LNCAP (cell line): ENCODE measurements around the gene EFHB.

Experiments
- CTCF ChIP-seq: fragments of 450-650 bp; IDR thresholded peaks from 2 replicates; pipeline ENCODE4 v1.5.1; 2017; ENCODE audit warnings: mild to moderate bottlenecking

Gene EFHB

DNA sequence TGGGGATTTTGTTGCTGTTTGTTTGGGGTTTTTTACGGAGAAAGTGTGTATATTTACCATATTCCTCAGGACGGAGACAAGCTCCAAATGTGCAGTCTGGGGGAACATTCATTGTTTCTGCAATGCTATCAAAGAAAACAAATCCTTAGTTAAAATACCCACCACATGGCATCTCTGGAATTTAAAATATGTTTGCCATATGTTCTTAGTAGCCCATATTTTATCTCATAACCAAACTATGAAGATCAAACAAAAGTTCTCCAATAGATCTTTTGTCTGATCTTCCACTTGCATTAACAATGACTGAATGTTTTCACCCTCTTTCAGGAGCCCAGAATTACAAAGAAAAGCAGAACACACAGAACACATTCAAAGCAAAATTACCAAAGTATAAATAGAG, 35.3 kb downstream of the EFHB start:
- TF ChIP-seq CTCF: no peak

- no peak for TF ChIP-seq CTCF
Observed at GRCh38 chr3:19891740-19892139, 42.3 kb downstream of the EFHB start.

DNA sequence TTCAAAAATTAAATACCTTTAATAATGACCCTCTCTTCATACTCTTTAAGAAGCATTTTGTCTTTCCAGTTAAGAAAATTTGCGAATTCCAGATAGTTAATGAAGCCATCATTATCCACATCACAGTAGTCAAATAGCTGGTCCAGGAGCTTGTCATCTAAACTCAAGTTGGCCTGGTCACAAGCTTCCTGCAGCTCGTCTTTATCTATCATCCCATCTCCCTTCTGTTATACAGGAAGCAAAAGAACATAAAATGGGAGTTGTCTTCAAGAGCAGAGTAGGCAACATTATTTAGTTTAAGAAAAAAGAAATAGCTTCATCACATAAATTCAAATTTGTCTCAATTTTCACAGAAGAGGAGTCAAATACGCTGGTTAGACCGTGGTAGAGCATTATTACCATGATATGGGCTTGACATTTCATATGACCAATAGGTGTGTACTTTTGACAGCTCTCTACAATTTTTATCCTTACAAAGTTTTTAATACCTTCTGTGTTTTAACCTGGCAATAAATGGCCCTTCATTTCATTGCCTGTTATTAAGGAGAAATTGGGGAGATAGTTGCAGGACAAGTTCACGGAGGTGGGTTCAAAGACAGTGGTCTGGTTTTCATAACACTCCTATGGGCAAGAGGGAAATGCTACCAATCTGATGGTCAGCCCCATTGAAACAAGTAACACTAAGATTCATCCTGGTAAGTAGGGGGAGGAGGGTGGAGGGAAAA, 45.4 kb downstream of the EFHB start:
- TF ChIP-seq CTCF: no peak

DNA sequence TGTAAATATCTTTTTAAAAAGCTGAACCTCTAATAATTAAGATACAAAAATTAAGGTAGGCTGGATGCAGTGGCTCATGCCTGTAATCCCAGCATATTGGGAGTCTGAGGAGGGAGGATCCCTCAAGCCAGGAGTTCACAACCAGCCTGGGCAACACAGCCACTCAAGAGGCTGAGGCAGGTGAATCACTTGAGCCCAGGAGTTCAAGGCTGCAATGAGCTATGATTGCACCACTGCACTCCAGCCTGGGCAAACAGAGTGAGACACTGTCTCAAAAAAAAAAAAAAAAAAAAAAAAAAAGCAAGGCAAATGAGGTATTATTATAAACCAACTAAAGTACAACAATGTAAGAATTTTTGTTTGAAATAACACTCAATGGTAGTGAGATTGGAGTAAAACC, 47.6 kb downstream of the EFHB start:
- no peak for TF ChIP-seq CTCF

- peak; percentile 62 for TF ChIP-seq CTCF
Observed at GRCh38 chr3:19885468-19885867, 48.5 kb downstream of the EFHB start.

- TF ChIP-seq CTCF: no peak
Observed at GRCh38 chr3:19881852-19882251, 52.2 kb downstream of the EFHB start.

DNA sequence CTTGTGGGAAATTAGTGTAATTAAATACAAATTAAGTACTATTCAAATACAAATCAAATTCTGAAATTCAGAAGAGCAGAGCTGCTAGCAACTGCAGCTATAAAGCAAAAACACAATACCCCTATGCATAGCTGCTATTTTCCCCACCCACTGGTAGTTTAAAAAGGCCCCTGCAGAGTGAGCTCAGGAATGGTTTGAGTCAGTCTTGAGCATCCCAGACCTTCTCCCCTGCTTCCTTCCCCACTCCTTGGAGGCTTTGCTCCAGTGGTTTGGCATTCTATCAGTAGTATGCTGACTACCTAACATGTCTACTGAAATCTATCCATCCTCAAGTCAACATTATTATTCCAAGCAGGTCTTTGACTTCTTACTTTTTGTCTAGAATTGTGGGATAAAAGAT, 53.0 kb downstream of the EFHB start:
- no peak for TF ChIP-seq CTCF

GRCh38 chr3:19877656-19878055, 56.4 kb downstream of the EFHB start:
- TF ChIP-seq CTCF: no peak
